ENCODE data around the gene SPTLC2.
A peak's percentile ranks its signal among the peaks of the same experiment; 100 is the strongest.
"Not testable (repeated sequence)": the region's sequence is repeated elsewhere in the genome, so short reads cannot be mapped to it uniquely, and the experiment has no call there.

Gene SPTLC2

DNA sequence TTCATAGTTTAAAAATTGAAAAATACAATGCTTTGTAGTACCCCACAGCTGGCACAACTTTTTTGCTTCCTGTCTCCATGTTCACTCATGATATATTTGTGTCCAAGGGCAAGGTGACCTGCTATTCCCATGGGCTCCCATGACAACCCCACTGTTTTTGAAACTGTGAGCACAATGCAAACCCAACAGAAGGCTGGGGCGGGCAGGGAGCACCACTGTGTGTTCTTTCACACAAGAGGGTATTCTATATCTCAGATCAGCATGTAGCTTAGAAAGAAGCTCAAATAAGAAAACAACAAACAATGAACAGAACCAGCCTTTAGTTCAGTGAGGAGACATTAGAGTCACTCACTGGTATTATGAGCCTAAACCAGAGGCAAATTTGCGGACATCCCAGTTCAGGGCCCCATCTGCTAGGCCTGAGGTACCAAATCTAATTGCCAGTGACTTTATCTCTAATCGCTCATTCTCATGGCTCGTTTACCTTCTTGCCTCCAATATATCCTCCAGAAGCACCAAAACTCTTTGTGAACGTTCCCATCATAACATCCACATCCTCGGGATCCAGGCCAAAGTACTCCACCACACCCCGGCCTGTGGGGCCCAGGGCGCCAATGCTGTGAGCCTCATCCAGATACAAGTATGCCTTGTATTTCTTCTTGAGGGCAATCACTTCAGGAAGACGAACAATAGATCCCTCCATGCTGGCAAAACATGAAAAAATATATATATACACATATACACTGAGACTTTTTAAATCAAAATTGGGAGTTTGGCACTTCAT lies 61.4 kb downstream of the SPTLC2 start:
- Histone ChIP-seq H3K9ac (ENCODE audit: low read length) (no peak overlapping the region), H3K27me3 (ENCODE audit: control insufficient read depth, insufficient read depth, low read length) (no peaks in the 10 kb centered on the region), H3K27ac (ENCODE audit: low read depth, low read length) (peak overlapping the region; percentile 8), H3K4me3 (ENCODE audit: low read length) (no peak overlapping the region), H3K4me1 (ENCODE audit: control insufficient read depth, insufficient read depth, low read length) (no peaks in the 10 kb centered on the region), H3K36me3 (ENCODE audit: control insufficient read depth, insufficient read depth, low read length) (peaks cover 9% of the 10 kb centered on the region)

DNA sequence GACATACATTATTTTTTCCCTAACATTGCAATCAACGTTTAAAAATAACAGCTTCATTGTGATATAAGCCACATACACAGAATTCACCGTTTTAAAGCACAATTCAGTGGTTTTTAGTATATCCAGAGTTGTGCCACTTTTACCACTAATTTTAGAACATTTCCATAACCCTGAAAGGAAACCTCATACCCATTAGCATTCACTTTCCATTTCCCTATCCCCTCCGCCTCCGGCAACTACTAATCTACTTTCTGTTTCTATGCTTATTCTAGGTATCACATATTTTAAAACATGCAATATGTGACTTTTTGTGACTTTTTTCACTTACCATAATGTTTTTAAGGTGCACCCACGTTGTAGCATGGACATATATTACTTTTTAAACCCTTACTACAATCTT lies 62.2 kb downstream of the SPTLC2 start:
- Histone ChIP-seq H3K4me1 (ENCODE audit: control insufficient read depth, insufficient read depth, low read length) (no peaks in the 10 kb centered on the region), H3K36me3 (ENCODE audit: control insufficient read depth, insufficient read depth, low read length) (peaks cover 9% of the 10 kb centered on the region), H3K27me3 (ENCODE audit: control insufficient read depth, insufficient read depth, low read length) (no peaks in the 10 kb centered on the region), H3K27ac (ENCODE audit: low read depth, low read length) (no peak overlapping the region), H3K9ac (ENCODE audit: low read length) (no peak overlapping the region), H3K4me3 (ENCODE audit: low read length) (no peak overlapping the region)

DNA sequence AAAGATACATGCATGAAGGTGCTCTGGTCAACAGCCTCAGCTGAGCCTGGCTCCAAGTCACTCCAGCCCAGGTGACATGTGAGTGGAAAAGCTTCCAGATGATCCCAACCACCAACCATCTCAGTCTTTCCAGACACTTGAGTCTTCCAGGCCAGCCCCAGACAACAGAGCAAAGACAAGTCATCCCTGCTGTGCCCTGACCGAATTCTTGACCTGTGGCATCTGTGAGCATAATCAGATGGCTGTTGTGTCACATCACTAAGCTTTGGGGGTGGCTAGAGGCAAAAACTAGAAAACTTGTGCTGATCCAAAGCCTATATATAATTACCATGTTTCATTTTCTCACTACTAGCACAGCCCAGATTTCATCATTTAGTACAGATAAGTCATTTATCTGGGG lies 67.0 kb downstream of the SPTLC2 start:
- Histone ChIP-seq H3K9ac (ENCODE audit: low read length) (no peak overlapping the region), H3K4me1 (ENCODE audit: control insufficient read depth, insufficient read depth, low read length) (no peaks in the 10 kb centered on the region), H3K27ac (ENCODE audit: low read depth, low read length) (no peak overlapping the region), H3K27me3 (ENCODE audit: control insufficient read depth, insufficient read depth, low read length) (no peaks in the 10 kb centered on the region), H3K36me3 (ENCODE audit: control insufficient read depth, insufficient read depth, low read length) (peaks cover 5% of the 10 kb centered on the region), H3K4me3 (ENCODE audit: low read length) (no peak overlapping the region)

DNA sequence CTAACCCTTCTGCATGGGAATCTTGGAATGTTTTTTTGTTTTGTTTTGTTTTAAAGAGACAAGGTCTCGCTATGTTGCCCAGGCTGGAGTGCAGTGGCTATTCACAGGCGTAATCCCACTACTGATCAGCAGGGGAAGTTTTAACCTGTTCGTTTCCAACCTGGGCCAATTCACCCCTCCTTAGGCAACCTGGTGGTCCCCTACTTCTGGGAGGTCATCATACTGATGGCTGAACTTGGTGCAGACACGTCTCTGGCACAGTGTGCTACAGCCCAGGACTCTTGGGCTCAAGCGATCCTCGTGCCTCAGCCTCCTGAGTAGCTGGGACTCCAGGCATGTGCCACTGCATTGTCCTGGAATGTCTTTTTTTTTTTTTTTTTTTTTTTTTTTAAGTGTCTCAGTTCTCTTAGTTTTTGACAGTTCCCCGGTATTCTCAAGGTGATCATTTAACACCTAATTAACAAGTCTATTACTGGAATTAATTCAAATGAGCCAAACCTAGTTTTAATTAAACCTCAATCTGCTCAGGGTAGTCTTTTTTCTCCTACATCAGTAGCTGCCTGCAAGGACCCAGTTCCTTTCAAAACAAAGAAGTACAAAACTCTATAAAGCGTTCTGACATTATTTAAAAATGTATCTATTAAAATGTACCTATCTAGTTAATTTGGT lies 68.8 kb downstream of the SPTLC2 start:
- peaks cover 3% of the 10 kb centered on the region for H3K4me1 ChIP-seq (ENCODE audit: control insufficient read depth, insufficient read depth, low read length)
- no peak overlapping the region for H3K4me3 ChIP-seq (ENCODE audit: low read length)
- no peaks in the 10 kb centered on the region for H3K27me3 ChIP-seq (ENCODE audit: control insufficient read depth, insufficient read depth, low read length)
- peaks cover 5% of the 10 kb centered on the region for H3K36me3 ChIP-seq (ENCODE audit: control insufficient read depth, insufficient read depth, low read length)
- H3K9ac ChIP-seq (ENCODE audit: low read length): no peak overlapping the region
- no peak overlapping the region for H3K27ac ChIP-seq (ENCODE audit: low read depth, low read length)

DNA sequence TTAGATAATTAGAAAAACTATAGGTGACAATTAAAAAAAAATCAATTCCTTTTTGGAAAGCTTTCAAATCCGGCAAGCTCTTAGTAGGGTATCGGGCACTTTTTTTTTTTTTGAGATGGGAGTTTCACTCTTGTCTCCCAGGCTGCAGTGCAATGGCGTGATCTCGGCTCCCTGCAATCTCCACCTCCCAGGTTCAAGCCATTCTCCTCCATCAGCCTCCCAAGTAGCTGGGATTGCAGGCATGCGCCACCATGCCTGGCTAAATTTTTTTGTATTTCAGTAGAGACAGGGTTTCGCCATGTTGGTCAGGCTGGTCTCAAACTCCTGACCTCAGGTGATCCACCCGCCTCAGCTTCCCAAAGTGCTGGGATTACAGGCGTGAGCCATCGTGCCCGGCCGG lies 71.3 kb downstream of the SPTLC2 start:
- not testable (repeated sequence) for H3K4me3 ChIP-seq (ENCODE audit: low read length); H3K9ac ChIP-seq (ENCODE audit: low read length); H3K4me1 ChIP-seq (ENCODE audit: control insufficient read depth, insufficient read depth, low read length); H3K36me3 ChIP-seq (ENCODE audit: control insufficient read depth, insufficient read depth, low read length); H3K27me3 ChIP-seq (ENCODE audit: control insufficient read depth, insufficient read depth, low read length); H3K27ac ChIP-seq (ENCODE audit: low read depth, low read length)

DNA sequence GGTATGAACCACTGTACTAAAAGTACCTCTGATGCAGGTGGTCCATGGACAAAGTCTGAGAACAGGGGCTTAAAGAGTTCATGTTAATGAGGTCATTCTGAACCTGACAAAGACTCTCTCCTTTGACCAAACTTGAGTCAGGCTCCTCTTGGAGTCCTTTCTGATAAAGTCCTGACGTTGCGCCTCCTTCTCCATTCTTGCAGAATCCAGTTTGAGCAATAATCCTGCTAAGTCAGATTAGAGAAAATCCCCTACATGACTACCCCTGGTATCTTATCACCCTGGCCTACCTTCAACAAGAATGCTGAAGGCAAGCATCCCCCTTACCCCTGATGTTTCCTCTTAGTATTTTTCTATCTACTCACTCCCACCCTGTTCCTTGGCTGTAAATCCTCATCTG lies 71.9 kb downstream of the SPTLC2 start:
- Histone ChIP-seq H3K27ac (ENCODE audit: low read depth, low read length) (no peak overlapping the region), H3K9ac (ENCODE audit: low read length) (no peak overlapping the region), H3K4me3 (ENCODE audit: low read length) (no peak overlapping the region), H3K36me3 (ENCODE audit: control insufficient read depth, insufficient read depth, low read length) (no peaks in the 10 kb centered on the region), H3K27me3 (ENCODE audit: control insufficient read depth, insufficient read depth, low read length) (no peaks in the 10 kb centered on the region), H3K4me1 (ENCODE audit: control insufficient read depth, insufficient read depth, low read length) (peaks cover 6% of the 10 kb centered on the region)

DNA sequence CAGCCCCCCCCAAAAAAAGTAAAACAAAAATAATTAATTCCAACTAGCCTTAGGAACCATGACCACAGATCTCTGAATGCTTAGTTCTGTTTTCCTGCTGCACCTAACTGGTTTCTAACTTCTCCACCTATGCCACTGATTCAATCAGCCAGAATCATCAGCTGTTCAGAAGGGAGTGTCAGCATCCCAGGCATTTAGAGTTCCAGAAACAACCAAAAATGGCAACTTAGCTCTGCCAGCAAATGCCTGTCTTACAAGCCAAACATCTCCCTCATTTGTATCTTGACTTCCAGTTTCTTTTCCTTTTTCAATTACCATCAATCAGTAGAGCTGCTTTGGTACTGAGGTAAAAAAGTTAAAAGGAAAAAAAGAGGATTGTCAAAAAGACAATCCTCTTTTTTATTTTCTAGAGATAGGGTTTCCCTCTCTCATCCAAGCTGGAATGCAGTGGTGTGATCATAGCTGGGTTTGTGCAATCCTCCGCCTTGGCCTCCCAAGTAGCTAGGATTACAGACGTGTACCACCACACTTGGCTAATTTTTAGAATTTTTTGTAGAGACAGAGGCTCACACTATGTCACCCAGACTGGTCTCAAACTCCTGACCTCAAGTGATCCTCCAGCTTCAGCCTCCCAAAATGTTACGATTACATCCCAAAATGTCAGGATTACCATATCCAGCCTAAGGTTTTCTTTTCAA lies 72.7 kb downstream of the SPTLC2 start:
- Histone ChIP-seq H3K4me1 (ENCODE audit: control insufficient read depth, insufficient read depth, low read length) (peaks cover 6% of the 10 kb centered on the region), H3K27me3 (ENCODE audit: control insufficient read depth, insufficient read depth, low read length) (no peaks in the 10 kb centered on the region), H3K36me3 (ENCODE audit: control insufficient read depth, insufficient read depth, low read length) (no peaks in the 10 kb centered on the region), H3K4me3 (ENCODE audit: low read length) (no peak overlapping the region), H3K9ac (ENCODE audit: low read length) (no peak overlapping the region), H3K27ac (ENCODE audit: low read depth, low read length) (no peak overlapping the region)

DNA sequence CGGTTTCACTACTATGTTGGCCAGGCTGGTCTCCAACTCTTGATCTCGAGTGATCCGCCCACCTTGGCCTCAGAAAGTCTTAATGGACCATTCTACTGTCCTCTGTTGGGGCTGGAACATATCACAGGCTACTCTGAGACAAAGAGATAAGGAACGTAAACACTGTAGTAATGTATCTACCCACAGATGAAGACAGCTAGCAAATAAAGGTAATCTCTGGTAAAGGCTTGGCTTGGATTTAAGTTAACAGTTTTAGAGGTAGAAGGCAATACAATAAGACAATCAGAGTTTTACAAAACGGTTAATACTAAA lies 73.2 kb downstream of the SPTLC2 start:
- H3K9ac ChIP-seq (ENCODE audit: low read length): no peak overlapping the region
- no peaks in the 10 kb centered on the region for H3K36me3 ChIP-seq (ENCODE audit: control insufficient read depth, insufficient read depth, low read length)
- no peak overlapping the region for H3K27ac ChIP-seq (ENCODE audit: low read depth, low read length)
- no peaks in the 10 kb centered on the region for H3K27me3 ChIP-seq (ENCODE audit: control insufficient read depth, insufficient read depth, low read length)
- no peak overlapping the region for H3K4me3 ChIP-seq (ENCODE audit: low read length)
- peaks cover 6% of the 10 kb centered on the region for H3K4me1 ChIP-seq (ENCODE audit: control insufficient read depth, insufficient read depth, low read length)

DNA sequence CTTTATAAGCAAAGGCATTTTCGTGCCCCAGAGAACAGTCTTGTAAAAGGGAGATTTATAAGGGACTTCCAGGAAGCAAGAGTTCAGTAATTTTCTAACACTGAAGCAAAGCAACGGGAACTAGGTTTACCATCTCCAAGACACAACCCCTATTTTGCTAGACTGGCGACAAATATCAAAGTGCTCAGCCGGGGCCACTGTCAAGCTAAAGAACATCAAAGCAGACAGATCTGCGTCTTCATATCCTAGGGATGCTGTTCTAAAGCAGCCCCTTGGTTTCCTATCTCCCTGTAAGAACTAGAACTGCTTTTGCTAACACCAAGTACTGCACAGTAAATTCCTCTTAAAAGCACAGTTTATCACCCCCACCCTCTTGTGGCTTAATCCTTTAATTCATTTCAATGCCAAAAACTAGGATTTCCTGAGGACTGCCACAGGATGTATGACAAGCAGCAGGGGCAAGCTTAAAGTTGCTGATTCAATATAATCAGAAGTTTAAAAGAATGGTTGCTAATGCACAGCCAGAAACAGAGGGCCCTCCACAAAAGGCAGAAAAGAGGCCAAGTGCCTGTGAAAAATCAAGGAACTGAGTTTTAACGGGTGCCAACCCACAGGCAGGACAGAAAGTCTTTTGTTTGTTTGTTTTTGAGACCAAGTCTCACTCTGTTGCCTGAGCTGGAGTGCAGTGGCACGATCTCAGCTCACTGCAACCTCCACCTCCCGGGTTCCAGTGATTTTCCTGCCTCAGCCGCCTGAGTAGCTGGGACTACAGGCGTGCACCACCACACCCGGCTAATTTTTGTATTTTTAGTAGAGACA lies 73.8 kb downstream of the SPTLC2 start:
- peaks cover 6% of the 10 kb centered on the region for H3K4me1 ChIP-seq (ENCODE audit: control insufficient read depth, insufficient read depth, low read length)
- H3K9ac ChIP-seq (ENCODE audit: low read length): no peak overlapping the region
- no peaks in the 10 kb centered on the region for H3K27me3 ChIP-seq (ENCODE audit: control insufficient read depth, insufficient read depth, low read length)
- H3K4me3 ChIP-seq (ENCODE audit: low read length): no peak overlapping the region
- H3K36me3 ChIP-seq (ENCODE audit: control insufficient read depth, insufficient read depth, low read length): no peaks in the 10 kb centered on the region
- peak overlapping the region; percentile 15 for H3K27ac ChIP-seq (ENCODE audit: low read depth, low read length)

DNA sequence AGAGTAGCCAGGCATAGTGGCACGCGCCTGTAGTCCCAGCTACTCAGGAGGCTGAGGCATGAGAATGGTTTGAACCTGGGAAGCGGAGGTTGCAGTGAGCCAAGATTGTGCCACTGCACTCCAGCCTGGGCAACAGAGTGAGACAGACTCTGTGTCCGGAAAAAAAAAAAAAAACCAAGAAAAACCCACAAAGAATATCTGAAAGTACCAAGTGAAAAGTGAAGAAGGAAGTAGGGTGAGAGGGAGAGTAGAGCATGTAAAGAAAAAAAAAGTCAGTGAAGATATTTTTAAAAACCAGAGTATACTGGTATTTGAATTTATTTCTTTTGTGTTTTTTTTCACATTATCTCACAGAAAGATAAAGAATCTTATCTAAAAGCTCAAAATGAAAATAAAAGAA lies 74.5 kb downstream of the SPTLC2 start:
- H3K4me3 ChIP-seq (ENCODE audit: low read length): no peak overlapping the region
- H3K4me1 ChIP-seq (ENCODE audit: control insufficient read depth, insufficient read depth, low read length): peaks cover 6% of the 10 kb centered on the region
- no peak overlapping the region for H3K9ac ChIP-seq (ENCODE audit: low read length)
- H3K27ac ChIP-seq (ENCODE audit: low read depth, low read length): peak overlapping the region; percentile 35
- no peaks in the 10 kb centered on the region for H3K36me3 ChIP-seq (ENCODE audit: control insufficient read depth, insufficient read depth, low read length)
- H3K27me3 ChIP-seq (ENCODE audit: control insufficient read depth, insufficient read depth, low read length): no peaks in the 10 kb centered on the region

DNA sequence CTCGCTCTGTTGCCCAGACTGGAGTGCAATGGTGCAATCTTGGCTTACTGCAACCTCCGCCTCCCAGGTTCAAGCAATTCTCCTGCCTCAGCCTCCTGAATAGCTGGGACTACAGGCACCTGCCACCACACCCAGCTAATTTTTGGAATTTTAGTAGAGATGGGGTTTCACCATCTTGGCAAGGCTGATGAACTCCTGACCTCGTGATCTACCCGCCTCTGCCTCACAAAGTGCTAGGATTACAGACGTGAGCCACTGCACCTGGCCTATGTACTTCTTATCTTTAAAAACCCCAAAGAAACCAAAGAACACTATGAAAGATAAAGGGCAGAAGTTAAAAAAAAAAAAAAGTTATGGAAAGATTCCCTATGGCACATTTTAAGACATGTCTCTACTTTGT lies 79.5 kb downstream of the SPTLC2 start:
- not testable (repeated sequence) for H3K36me3 ChIP-seq (ENCODE audit: control insufficient read depth, insufficient read depth, low read length); H3K9ac ChIP-seq (ENCODE audit: low read length); H3K4me3 ChIP-seq (ENCODE audit: low read length); H3K4me1 ChIP-seq (ENCODE audit: control insufficient read depth, insufficient read depth, low read length); H3K27ac ChIP-seq (ENCODE audit: low read depth, low read length); H3K27me3 ChIP-seq (ENCODE audit: control insufficient read depth, insufficient read depth, low read length)

DNA sequence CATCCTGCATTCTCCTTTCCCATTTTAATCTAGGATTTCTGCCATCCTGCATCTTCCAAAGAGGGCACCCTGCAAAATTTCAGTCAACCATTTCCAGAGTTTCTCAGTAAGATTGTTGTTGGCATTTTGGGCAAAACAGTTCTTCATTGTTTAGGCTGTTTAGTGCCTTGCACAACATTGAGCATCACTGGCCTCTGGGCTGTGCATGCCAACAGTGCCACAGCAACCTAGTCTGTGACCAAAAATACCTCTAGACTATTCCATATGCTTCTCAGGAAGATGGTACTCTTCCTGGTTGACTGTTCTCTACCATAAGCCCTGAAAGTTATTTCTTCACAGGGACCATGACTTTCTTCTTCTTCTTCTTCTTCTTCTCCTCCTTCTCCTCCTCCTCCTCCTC lies 85.4 kb downstream of the SPTLC2 start:
- no peaks in the 10 kb centered on the region for H3K36me3 ChIP-seq (ENCODE audit: control insufficient read depth, insufficient read depth, low read length)
- H3K9ac ChIP-seq (ENCODE audit: low read length): no peak overlapping the region
- H3K27me3 ChIP-seq (ENCODE audit: control insufficient read depth, insufficient read depth, low read length): no peaks in the 10 kb centered on the region
- no peaks in the 10 kb centered on the region for H3K4me1 ChIP-seq (ENCODE audit: control insufficient read depth, insufficient read depth, low read length)
- no peak overlapping the region for H3K27ac ChIP-seq (ENCODE audit: low read depth, low read length)
- no peak overlapping the region for H3K4me3 ChIP-seq (ENCODE audit: low read length)

Measured in rectal smooth muscle tissue (tissue), 1 donor.